AG08396 (cell line): ENCODE measurements around the gene PPP1CB.
"Not testable (repeated sequence)": the region's sequence is repeated elsewhere in the genome, so short reads cannot be mapped to it uniquely, and the experiment has no call there.

ENCODE experiments used
- DNase-seq: peaks from one replicate; pipeline ENCODE4 v3.0.0; 2012; ENCODE audit warnings: low spot score, mixed read lengths

The PPP1CB gene

DNA sequence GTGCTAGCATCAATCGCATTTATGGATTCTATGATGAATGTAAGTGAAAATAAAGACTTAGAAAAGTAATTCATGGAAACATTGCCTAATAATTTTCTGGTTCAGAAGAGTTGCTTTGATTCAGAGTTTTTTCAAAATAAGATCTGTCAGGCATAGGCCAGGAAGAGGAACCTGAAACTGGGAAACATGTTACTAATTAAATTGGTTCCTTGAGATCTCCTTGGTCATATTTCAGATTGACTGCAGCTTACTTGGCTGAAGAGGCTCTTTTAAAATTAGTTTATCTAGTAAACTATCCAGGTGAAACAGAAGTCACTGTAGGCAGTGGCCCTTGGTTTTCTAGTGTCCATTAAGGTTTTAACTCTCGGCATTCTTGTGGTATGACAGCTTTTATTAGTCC is 27.4 kb downstream of the PPP1CB start:
- no peak for DNase-seq

- DNase-seq: no peak
Measured at GRCh38 chr2:28780496-28780895, 28.9 kb downstream of the PPP1CB start.

- DNase-seq: no peak
Measured at GRCh38 chr2:28782423-28782822, 30.8 kb downstream of the PPP1CB start.

GRCh38 chr2:28784570-28784969 is 32.9 kb downstream of the PPP1CB start:
- DNase-seq: not testable (repeated sequence)

GRCh38 chr2:28796620-28797019 is 45.0 kb downstream of the PPP1CB start:
- no peak for DNase-seq

DNA sequence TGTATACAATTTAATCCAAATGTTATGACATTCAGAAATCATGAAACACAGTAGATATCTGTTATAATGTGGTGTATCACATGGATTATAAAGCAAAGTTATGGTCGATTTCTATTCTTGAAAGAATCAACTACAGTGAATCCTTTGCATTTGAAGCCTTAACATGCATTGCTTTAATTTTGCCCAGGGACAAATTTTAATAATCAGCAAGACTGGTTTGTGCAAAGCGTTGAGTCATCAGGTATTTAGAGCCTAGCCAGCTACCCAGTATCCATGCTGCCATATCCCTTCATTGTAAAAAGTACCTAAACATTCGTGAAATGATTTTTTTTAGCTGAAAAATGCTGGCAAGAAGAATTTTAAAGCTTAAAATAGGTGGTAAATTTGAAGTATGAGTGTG is 50.1 kb downstream of the PPP1CB start:
- DNase-seq: peak; percentile 40

DNA sequence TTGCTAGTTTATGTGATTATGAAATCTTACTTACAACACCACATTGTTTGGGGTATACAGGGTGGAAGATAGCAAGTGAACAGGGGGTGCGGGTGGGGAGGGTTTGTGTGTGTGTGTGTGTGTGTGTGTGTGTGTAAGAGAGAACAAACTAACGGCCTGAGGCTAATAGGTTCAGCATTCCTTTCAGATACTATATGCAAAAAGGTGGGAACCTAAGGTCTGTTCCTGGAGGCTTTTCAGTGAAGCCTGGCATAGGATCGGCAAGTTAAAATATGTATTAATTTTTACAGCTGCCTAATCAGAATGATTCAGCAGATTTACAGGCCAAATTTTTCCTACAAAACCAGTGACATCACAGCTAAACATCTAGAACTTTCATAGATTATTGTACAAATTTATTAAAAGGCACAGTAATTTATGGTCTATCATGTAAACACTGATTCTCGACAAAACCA is 51.4 kb downstream of the PPP1CB start:
- peak; percentile 26 for DNase-seq

DNA sequence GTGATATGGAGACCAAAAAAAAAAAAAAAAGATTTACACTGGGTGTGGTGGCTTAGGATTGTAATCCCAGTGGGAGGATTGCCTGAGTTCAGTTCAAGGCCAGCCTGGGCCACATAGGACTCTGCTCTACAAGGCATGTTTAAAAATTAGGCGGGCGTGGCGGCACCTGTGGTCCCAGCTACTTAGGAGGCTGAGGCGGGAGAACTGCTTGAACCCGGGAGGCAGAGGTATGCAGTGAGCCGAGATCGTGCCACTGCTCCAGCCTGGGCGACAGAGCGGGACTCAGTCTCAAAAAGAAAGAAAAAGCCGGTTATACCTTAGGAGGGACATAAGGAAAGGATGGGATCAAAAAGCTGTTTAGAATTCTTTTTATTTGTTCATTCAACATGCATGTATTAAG is 58.3 kb downstream of the PPP1CB start:
- no peak for DNase-seq

- peak; percentile 88 for DNase-seq
Measured at GRCh38 chr2:28810384-28811285, 59.0 kb downstream of the PPP1CB start, which contains the start of gene SPDYA. TSS of gene SPDYA (plus strand) at chr2:28810834. CDS start at chr2:28816015, 5,181 bp downstream.

DNA sequence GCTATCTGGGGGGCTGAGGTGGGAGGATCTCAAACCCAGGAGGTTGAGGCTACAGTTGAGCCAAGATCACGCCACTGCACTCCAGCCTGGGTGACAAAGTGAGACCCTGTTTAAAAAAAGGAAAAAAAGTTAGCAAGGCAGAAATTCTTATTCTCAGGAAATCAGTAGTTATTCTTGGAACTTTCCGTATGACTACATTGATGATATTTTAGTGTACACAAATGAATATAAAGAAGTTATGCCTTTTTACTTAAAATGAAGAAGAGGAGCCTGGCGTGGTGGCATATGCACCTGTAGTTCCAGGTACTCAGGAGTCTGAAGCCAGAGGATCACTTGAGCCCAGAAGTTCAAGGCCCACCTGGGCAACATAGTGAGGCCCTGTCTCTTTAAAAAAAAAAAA is 66.4 kb downstream of the PPP1CB start:
- DNase-seq: no peak

DNA sequence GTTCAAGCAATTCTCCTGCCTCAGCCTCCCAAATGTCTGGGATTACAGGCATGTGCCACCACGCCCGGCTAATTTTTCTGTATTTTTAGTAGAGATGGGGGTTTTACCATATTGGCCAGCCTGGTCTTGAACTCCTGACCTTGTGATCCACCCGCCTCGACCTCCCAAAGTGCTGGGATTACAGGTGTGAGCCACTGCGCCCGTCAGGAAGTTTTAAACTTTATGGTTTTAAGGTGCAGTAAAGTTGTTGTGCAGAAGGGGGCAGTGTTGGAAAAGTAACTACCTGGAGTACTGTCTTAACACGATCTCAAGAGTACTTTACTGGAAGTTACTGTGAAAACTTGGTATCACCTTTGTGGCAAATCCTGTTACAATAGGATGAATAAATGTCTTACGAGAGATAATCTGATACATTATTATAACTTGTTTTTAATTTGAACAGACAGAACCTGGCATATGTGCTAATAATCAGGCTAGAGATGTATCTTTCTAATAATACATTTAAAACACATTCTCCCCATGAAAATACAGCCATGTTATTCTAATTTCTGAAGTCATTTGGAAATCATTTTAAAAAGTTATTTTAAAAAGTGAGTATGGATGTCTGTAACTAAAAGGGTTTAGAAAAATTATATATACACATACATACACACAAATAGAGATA is 69.8 kb downstream of the PPP1CB start:
- peak; percentile 39 for DNase-seq

- DNase-seq: no peak
Measured at GRCh38 chr2:28822036-28822435, 70.4 kb downstream of the PPP1CB start.

GRCh38 chr2:28824207-28824606 is 72.6 kb downstream of the PPP1CB start:
- no peak for DNase-seq

DNA sequence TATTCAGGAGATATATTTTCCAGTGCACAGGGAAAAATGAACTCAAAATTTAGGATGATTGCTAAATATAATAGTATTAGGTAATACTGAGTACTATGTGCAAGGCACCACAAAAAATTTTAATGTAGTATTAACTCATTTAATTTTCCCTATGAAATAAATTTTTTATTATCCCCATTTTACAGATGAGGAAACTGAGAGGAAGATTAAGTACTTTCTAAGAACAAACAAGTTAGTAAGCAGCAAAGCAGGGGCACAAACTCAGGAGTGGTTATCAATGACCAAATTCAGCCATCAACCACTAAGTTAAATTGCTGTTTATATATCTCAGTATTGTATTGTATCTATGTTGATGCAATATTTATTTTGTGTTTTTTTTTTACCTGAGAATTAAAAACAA is 73.2 kb downstream of the PPP1CB start:
- DNase-seq: no peak

GRCh38 chr2:28828382-28828781 is 76.8 kb downstream of the PPP1CB start:
- no peak for DNase-seq

- no peak for DNase-seq
Measured at GRCh38 chr2:28833740-28834470, 82.3 kb downstream of the PPP1CB start.

GRCh38 chr2:28835781-28836180 is 84.2 kb downstream of the PPP1CB start:
- DNase-seq: no peak

DNA sequence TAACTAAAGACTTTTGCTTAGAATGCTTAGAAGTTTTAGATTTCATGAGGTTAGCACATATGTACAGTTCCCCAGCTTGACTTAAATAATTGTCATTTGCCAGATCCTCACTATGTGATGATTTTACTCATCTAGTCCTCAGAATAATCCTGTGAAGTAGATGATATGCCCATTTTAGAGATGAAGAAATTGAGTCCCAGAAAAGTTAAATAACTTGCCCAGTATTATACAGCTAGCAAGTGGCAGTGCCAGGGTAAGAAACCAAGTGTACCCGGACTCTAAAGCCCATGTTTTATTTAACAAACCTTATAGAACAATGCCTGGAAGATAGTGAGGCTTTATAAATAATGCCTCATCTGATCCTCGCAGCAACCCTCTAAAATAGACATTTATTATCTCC is 87.3 kb downstream of the PPP1CB start:
- no peak for DNase-seq

DNA sequence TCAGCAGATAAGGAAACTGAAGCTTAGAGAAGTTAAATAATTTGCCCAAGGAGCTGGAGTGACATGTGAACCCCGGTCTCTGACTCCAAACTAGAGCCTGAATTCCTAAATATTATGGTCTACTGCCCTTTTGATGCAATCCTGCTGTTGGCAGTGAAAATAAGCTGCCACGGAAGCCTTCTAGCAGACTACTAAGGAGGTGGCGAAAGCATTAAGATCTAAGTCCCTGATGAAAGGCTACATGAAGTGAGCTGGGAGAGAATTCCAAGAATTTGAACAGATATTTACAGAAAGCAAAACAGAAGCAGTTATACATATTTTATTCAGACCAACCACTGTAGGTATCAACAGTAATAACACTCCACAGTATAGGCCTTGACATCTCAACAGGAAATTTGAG is 90.4 kb downstream of the PPP1CB start:
- no peak for DNase-seq
